PC-9 (cell line): ENCODE results near the gene NF1. TPM values are rescaled to one million over a fixed set of nuclear protein-coding genes. Genes with fewer than 3 reads are reported as not detected.

Experiments
- BruUV-seq: library from RNA; stranded (reverse); fragments of 400-500 nt; replicated peaks from 2 replicates; lab custom pipeline; 2021; lab: Mats Ljungman, UMichigan
- CTCF ChIA-PET: fragments of 300-600 bp; sonication (Branson Sonifier 250); formaldehyde crosslinking; loops from one replicate; lab custom pipeline; 2022; ENCODE audit warnings: antibody characterized with exemption; lab: Charles Lee
- POLR2A ChIA-PET: fragments of 300-600 bp; sonication (Branson Sonifier 250); formaldehyde crosslinking; loops from one replicate; lab custom pipeline; 2022; ENCODE audit warnings: antibody characterized with exemption; ENCODE audit not compliant: unreplicated experiment; lab: Charles Lee
- DNase-seq, 2 experiments: peaks; one replicate each; pipeline versions ENCODE4 v3.0.0 to v3.0.0-alpha.2; 2015 to 2022; ENCODE audit warnings: mixed read lengths in 1 of 2
- H2AFZ ChIP-seq: fragments of 200-600 bp; sonication (generic); 2 replicates; pipeline ENCODE4 v1.8.1; 2017; ENCODE audit warnings: antibody characterized with exemption
- H3F3A ChIP-seq: fragments of 200-600 bp; sonication (generic); 2 replicates; pipeline ENCODE4 v1.8.1; 2017; ENCODE audit warnings: antibody characterized with exemption, mild to moderate bottlenecking, low read depth; ENCODE audit not compliant: insufficient read depth
- H3K27ac ChIP-seq: fragments of 200-600 bp; sonication (generic); 2 replicates; pipeline ENCODE4 v1.6.1; 2016; ENCODE audit warnings: mixed run types
- H3K27me3 ChIP-seq: fragments of 200-600 bp; sonication (generic); 2 replicates; pipeline ENCODE4 v1.6.1; 2016; ENCODE audit warnings: low read depth, mixed run types; ENCODE audit not compliant: insufficient read depth
- H3K36me3 ChIP-seq: fragments of 200-600 bp; sonication (generic); 2 replicates; pipeline ENCODE4 v1.6.1; 2016; ENCODE audit warnings: low read depth, mixed run types
- H3K4me1 ChIP-seq: fragments of 200-600 bp; sonication (generic); replicated peaks from 2 replicates; pipeline ENCODE4 v1.6.1; 2016; ENCODE audit warnings: mixed run types; ENCODE audit not compliant: insufficient read depth
- H3K4me2 ChIP-seq: fragments of 200-600 bp; sonication (generic); 2 replicates; pipeline ENCODE4 v1.6.1; 2017; ENCODE audit warnings: mixed run types
- H3K4me3 ChIP-seq: fragments of 200-600 bp; sonication (generic); 2 replicates; pipeline ENCODE4 v1.6.1; 2016; ENCODE audit warnings: mixed run types
- H3K79me2 ChIP-seq: fragments of 200-600 bp; sonication (generic); 2 replicates; pipeline ENCODE4 v1.6.1; 2017; ENCODE audit warnings: low read depth, mixed run types
- H3K9me2 ChIP-seq: fragments of 200-600 bp; sonication (generic); 2 replicates; pipeline ENCODE4 v1.8.1; 2017; ENCODE audit warnings: mild to moderate bottlenecking; ENCODE audit not compliant: insufficient read depth
- H3K9me3 ChIP-seq: fragments of 200-600 bp; sonication (generic); 2 replicates; pipeline ENCODE4 v1.8.1; 2016; ENCODE audit warnings: low read depth; ENCODE audit not compliant: insufficient read depth
- H4K20me1 ChIP-seq: fragments of 200-600 bp; sonication (generic); 2 replicates; pipeline ENCODE4 v1.8.1; 2017; ENCODE audit not compliant: insufficient read depth
- CTCF ChIP-seq: fragments of 200-600 bp; sonication (generic); conservative IDR thresholded peaks from 2 replicates; pipeline ENCODE4 v1.6.1; 2017; ENCODE audit warnings: mixed run types, antibody characterized with exemption, mild to moderate bottlenecking, moderate library complexity
- EZH2 ChIP-seq: fragments of 200-600 bp; sonication (generic); IDR thresholded peaks from 2 replicates; pipeline ENCODE4 v1.8.0; 2017; ENCODE audit warnings: antibody characterized with exemption, low read depth
- intact Hi-C: fragments of 100-400 bp; cut with micrococcal nuclease; formaldehyde crosslinking; loops from one replicate; pipeline ENCODE4 v1.10.0; 2022; ENCODE audit not compliant: unreplicated experiment
- total RNA-seq: library from RNA; stranded (reverse); gene quantifications from 2 replicates; pipeline ENCODE4 v1.2.3, GENCODE V29; 2021

Gene NF1
- total RNA-seq, 1 experiment from 2014 or later = 61.0 TPM

- BruUV-seq = no TSS peak
- TF ChIP-seq CTCF (no peak), EZH2 (no peak)
- no peaks in the 10 kb centered on the region for H3K9me2 ChIP-seq
- intact Hi-C loops = no loop called here
- H3K4me2 ChIP-seq = peak overlapping the region; percentile 96
- no peaks in the 10 kb centered on the region for H3K9me3 ChIP-seq
- H3K27me3 ChIP-seq = no peaks in the 10 kb centered on the region
- peaks cover 56% of the 10 kb centered on the region for H3K79me2 ChIP-seq
- peaks cover 32% of the 10 kb centered on the region for H3F3A ChIP-seq
- peak overlapping the region; percentile 98 for H3K4me3 ChIP-seq
- ChIA-PET POLR2A (interaction anchor here (0.5 to 0.6 kb wide), 2 partner anchors 142 to 211 kb away, joined by 3 to 35 read pairs; no protein-coding TSS in a partner anchor), CTCF (interaction anchor here (0.6 kb wide), 1 partner anchor 41 kb away, joined by 15 read pairs; no protein-coding TSS in a partner anchor)
- H3K27ac ChIP-seq = peak overlapping the region; percentile 79; the same call in 1 of the 2 replicates
- H3K36me3 ChIP-seq = no peaks in the 10 kb centered on the region
- H3K4me1 ChIP-seq = peaks cover 13% of the 10 kb centered on the region; the same call in 1 of the 2 replicates
- no peak for DNase-seq
- no peak overlapping the region; the same call in 1 of the 2 replicates for H2AFZ ChIP-seq
- peaks cover 22% of the 10 kb centered on the region for H4K20me1 ChIP-seq
Measured at GRCh38 chr17:31096106-31096436, 1.3 kb downstream of the NF1 start.

- Histone ChIP-seq H3K9me2 (no peaks in the 10 kb centered on the region), H3K4me3 (no peak overlapping the region)
Measured at GRCh38 chr17:31099016-31099415, 4.2 kb downstream of the NF1 start.

GRCh38 chr17:31100840-31101459 lies 6.2 kb downstream of the NF1 start:
- Histone ChIP-seq H4K20me1 (peaks cover 36% of the 10 kb centered on the region), H2AFZ (no peak overlapping the region), H3K27me3 (no peaks in the 10 kb centered on the region), H3K4me2 (no peak overlapping the region), H3K9me2 (no peaks in the 10 kb centered on the region), H3K4me3 (no peak overlapping the region), H3K36me3 (no peaks in the 10 kb centered on the region), H3K79me2 (peaks cover 93% of the 10 kb centered on the region), H3F3A (peaks cover 13% of the 10 kb centered on the region; the same call in 1 of the 2 replicates), H3K9me3 (no peaks in the 10 kb centered on the region), H3K27ac (no peak overlapping the region), H3K4me1 (peaks cover 11% of the 10 kb centered on the region; the same call in 1 of the 2 replicates)
- no peak for TF ChIP-seq EZH2
- no peak for TF ChIP-seq CTCF
- BruUV-seq = no TSS peak
- CTCF ChIA-PET = interaction anchor here (0.8 kb wide), 1 partner anchor 112 kb away, joined by 5 read pairs; no protein-coding TSS in a partner anchor
- no peak for DNase-seq
- POLR2A ChIA-PET = interaction anchor here (0.6 to 0.7 kb wide), 2 partner anchors 15 to 23 kb away, joined by 4 to 5 read pairs; no protein-coding TSS in a partner anchor
- intact Hi-C loops = no loop called here

More at GRCh38 chr17:31099016-31099415, 4.2 kb downstream of the NF1 start:
- ChIA-PET CTCF (interaction anchor here (0.7 kb wide), 1 partner anchor 1055 kb away, joined by 3 read pairs; no protein-coding TSS in a partner anchor), POLR2A (no interaction called here)
- H3K36me3 ChIP-seq = no peaks in the 10 kb centered on the region
- no peaks in the 10 kb centered on the region for H3K9me3 ChIP-seq
- H2AFZ ChIP-seq = no peak overlapping the region
- H3K27me3 ChIP-seq = no peaks in the 10 kb centered on the region
- peaks cover 13% of the 10 kb centered on the region; the same call in 1 of the 2 replicates for H3K4me1 ChIP-seq
- BruUV-seq = no TSS peak
- no peak for DNase-seq
- H3F3A ChIP-seq = peaks cover 20% of the 10 kb centered on the region
- peaks cover 29% of the 10 kb centered on the region for H4K20me1 ChIP-seq
- TF ChIP-seq EZH2 (no peak), CTCF (no peak)
- intact Hi-C loops = no loop called here
- H3K4me2 ChIP-seq = no peak overlapping the region
- no peak overlapping the region for H3K27ac ChIP-seq
- peaks cover 83% of the 10 kb centered on the region for H3K79me2 ChIP-seq
